ENCODE results near the gene PSORS1C1. TPM values are rescaled to one million over a fixed set of nuclear protein-coding genes. Genes with fewer than 3 reads are reported as not detected.

The PSORS1C1 gene
- polyA plus RNA-seq, 1 of the 3 experiments (the other 2 are of a cell fraction), result 3.1 TPM

DNA sequence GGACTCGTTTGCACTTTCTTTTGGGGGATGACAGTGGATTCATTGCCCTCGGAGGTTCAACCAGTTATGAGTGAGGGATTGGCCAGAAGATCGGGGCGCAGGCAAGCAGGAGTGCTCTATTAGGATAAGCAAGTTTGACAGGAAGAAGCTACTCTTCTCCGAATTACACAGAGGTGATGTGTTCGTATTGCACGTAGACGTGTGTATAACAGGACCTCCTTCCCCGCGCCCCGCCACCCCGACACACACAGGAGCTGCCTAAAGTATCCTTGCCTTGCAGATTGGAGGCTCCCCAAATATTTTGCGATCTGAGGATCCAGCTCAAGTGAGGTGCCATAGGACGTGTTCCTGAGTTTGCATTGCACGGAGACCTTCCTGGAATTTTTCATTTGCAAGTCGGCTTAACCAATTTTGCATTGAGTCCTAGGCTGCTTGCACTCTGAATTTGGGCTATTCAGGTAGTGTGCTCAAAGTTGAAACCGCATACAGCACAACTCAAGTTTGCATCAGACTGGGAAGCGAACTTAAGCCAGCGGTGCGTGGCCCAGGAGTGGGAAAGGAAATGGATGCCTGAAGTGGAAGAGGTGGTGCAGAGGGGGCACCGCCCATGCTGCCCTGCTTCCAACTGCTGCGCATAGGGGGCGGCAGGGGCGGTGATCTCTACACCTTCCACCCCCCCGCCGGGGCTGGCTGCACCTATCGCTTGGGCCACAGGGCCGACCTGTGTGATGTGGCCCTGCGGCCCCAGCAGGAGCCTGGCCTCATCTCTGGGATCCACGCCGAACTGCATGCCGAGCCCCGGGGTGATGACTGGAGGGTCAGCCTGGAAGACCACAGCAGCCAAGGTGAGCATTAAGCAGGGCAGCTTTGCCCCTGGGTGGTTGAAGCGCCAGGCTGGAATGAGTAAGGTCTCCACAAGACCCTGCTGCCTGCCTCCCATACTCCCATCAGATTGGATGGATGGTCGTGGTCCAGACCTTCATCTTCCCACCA is 44.6 kb downstream of the PSORS1C1 start (continued):
- no peak for TF ChIP-seq CHD2 (IDR thresholded peaks at IDR 0.05; ENCODE audit: low read length, partially characterized antibody)
- no peak for TF ChIP-seq EZH2phosphoT487 (IDR thresholded peaks at IDR 0.05; ENCODE audit: borderline replicate concordance, low read depth)
- TF ChIP-seq, protein P1, sequence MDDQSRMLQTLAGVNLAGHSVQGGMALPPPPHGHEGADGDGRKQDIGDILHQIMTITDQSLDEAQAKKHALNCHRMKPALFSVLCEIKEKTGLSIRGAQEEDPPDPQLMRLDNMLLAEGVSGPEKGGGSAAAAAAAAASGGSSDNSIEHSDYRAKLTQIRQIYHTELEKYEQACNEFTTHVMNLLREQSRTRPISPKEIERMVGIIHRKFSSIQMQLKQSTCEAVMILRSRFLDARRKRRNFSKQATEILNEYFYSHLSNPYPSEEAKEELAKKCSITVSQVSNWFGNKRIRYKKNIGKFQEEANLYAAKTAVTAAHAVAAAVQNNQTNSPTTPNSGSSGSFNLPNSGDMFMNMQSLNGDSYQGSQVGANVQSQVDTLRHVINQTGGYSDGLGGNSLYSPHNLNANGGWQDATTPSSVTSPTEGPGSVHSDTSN (IDR thresholded peaks at IDR 0.05), result no peak
- no peak for TF ChIP-seq JUND (IDR thresholded peaks at IDR 0.05)
- TF ChIP-seq RFX5 (IDR thresholded peaks at IDR 0.05; ENCODE audit: low read length), result no peak

DNA sequence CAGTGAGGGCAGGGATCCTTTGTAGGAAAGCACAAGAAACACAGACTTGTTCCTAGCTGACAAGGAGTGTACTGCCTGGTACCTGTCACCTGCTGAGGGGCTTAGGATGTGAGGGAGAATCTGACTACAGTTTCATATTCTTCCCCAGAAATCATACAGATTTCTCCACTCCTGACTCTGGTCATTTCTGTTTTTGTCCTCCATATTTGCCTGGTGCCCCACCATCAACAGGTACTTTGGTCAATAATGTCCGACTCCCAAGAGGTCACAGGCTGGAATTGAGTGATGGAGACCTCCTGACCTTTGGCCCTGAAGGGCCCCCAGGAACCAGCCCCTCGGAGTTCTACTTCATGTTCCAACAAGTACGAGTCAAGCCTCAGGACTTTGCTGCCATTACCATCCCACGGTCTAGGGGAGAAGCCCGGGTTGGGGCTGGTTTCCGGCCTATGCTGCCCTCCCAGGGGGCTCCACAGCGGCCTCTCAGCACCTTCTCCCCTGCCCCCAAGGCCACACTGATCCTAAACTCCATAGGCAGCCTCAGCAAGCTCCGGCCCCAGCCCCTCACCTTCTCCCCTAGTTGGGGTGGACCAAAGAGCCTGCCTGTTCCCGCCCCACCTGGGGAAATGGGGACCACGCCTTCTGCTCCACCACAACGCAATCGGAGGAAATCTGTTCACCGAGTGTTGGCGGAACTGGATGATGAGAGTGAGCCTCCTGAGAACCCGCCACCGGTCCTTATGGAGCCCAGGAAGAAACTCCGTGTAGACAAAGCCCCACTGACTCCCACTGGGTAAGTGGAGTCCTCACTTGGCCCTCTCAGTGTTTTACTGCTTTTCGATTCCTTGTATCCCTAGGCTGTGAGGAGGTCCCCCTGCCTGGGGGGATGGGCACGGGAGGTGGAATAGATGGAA is 46.9 kb downstream of the PSORS1C1 start:
- no peak overlapping the region for H2AFZ ChIP-seq (ENCODE audit: low read depth)
- H4K20me1 ChIP-seq (ENCODE audit: insufficient read depth), result no peaks in the 10 kb centered on the region
- DNase-seq, result no peak
- H3K79me2 ChIP-seq (ENCODE audit: insufficient read depth), result peaks cover 9% of the 10 kb centered on the region
- H3K36me3 ChIP-seq (replicated peaks in 1 of 2; ENCODE audit: control insufficient read depth in 1 of 2, insufficient read depth in 2 of 2, low read length in 1 of 2), result no peaks in the 10 kb centered on the region
- no peaks in the 10 kb centered on the region for H3K9me3 ChIP-seq
- H3K9me2 ChIP-seq, result no peaks in the 10 kb centered on the region
- H3K27ac ChIP-seq (ENCODE audit: low read depth in 2 of 2, low read length in 1 of 2), result no peak overlapping the region
- no peak overlapping the region for H3K9ac ChIP-seq
- ChIA-PET CTCF (interaction anchor here (2.5 kb wide), 1 partner anchor 206 kb away, joined by 7 read pairs; no protein-coding TSS in a partner anchor), POLR2A (no interaction called here)
- no peaks in the 10 kb centered on the region for H3K27me3 ChIP-seq (ENCODE audit: insufficient read depth)
- TF ChIP-seq, protein P1 (IDR thresholded peaks at IDR 0.05), result no peak
- no peak for TF ChIP-seq YY1 (IDR thresholded peaks at IDR 0.05; ENCODE audit: low read depth)
- TF ChIP-seq MAX (IDR thresholded peaks at IDR 0.05; ENCODE audit: low read depth), result no peak
- no peak for TF ChIP-seq JUND (IDR thresholded peaks at IDR 0.05)
- TF ChIP-seq, protein P2, sequence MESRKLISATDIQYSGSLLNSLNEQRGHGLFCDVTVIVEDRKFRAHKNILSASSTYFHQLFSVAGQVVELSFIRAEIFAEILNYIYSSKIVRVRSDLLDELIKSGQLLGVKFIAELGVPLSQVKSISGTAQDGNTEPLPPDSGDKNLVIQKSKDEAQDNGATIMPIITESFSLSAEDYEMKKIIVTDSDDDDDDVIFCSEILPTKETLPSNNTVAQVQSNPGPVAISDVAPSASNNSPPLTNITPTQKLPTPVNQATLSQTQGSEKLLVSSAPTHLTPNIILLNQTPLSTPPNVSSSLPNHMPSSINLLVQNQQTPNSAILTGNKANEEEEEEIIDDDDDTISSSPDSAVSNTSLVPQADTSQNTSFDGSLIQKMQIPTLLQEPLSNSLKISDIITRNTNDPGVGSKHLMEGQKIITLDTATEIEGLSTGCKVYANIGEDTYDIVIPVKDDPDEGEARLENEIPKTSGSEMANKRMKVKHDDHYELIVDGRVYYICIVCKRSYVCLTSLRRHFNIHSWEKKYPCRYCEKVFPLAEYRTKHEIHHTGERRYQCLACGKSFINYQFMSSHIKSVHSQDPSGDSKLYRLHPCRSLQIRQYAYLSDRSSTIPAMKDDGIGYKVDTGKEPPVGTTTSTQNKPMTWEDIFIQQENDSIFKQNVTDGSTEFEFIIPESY (IDR thresholded peaks at IDR 0.05; ENCODE audit: borderline replicate concordance, low read depth), result no peak
- TF ChIP-seq EP300 (IDR thresholded peaks at IDR 0.05; ENCODE audit: borderline replicate concordance in 1 of 2, low read depth in 1 of 2, low read length in 1 of 2), result no peak
- no peak for TF ChIP-seq RAD21 (IDR thresholded peaks at IDR 0.05; ENCODE audit: low read length)
- no peak for TF ChIP-seq CHD2 (IDR thresholded peaks at IDR 0.05; ENCODE audit: low read length, partially characterized antibody)
- no peak for TF ChIP-seq EZH2phosphoT487 (IDR thresholded peaks at IDR 0.05; ENCODE audit: borderline replicate concordance, low read depth)
- TF ChIP-seq MXI1 (IDR thresholded peaks at IDR 0.05; ENCODE audit: low read depth, low read length), result no peak
- no peak for TF ChIP-seq NFIC (IDR thresholded peaks at IDR 0.05; ENCODE audit: borderline replicate concordance)
- no peak for TF ChIP-seq MEF2A (IDR thresholded peaks at IDR 0.05; ENCODE audit: borderline replicate concordance, low read depth)
- TF ChIP-seq NRF1 (IDR thresholded peaks at IDR 0.05; ENCODE audit: low read depth, low read length), result no peak
- no peak for TF ChIP-seq TEAD4 (IDR thresholded peaks at IDR 0.05; ENCODE audit: borderline replicate concordance, insufficient read depth)
- TF ChIP-seq RCOR1 (IDR thresholded peaks at IDR 0.05; ENCODE audit: low read length), result no peak
- no peak for TF ChIP-seq POLR2AphosphoS5 (IDR thresholded peaks at IDR 0.05; ENCODE audit: low read depth, low read length)
- no peak overlapping the region for H3K4me3 ChIP-seq (ENCODE audit: low read depth in 2 of 2, low read length in 1 of 2)
- H3K4me1 ChIP-seq (ENCODE audit: control insufficient read depth in 1 of 2, insufficient read depth in 2 of 2, low read depth in 1 of 2, low read length in 1 of 2), result peaks cover 0 to 18% of the 10 kb centered on the region in 2 experiments; a peak in 1 of 4 replicates
- H3F3A ChIP-seq (replicated peaks; ENCODE audit: insufficient read depth), result no peaks in the 10 kb centered on the region
- 93% methylated on average over 19 of the region's 19 CpGs for WGBS (ENCODE audit: low lambda C conversion rate)
- H3K4me2 ChIP-seq, result no peak overlapping the region
